Neural progenitor cell (in vitro differentiated cells): ENCODE data around the gene JPH3. TPM values are rescaled to one million over a fixed set of nuclear protein-coding genes. Genes with fewer than 3 reads are reported as not detected.

Experiments used
- DNase-seq: peaks from one replicate; pipeline ENCODE4 v3.0.0-alpha.2; 2016; ENCODE audit warnings: low spot score
- H2AFZ ChIP-seq: fragments of 200-600 bp; sonication (generic); replicated peaks from 2 replicates; pipeline ENCODE4 v1.6.1; 2016; ENCODE audit warnings: antibody characterized with exemption
- H3F3A ChIP-seq: fragments of 200-600 bp; sonication (generic); 2 replicates; pipeline ENCODE4 v1.6.1; 2016; ENCODE audit warnings: antibody characterized with exemption, low read depth
- H3K27ac ChIP-seq: fragments of 200-600 bp; sonication (generic); 2 replicates; pipeline ENCODE4 v1.5.1; 2016; ENCODE audit warnings: mild to moderate bottlenecking
- H3K27me3 ChIP-seq: fragments of 200-600 bp; sonication (generic); 2 replicates; pipeline ENCODE4 v1.6.1; 2016; ENCODE audit warnings: mild to moderate bottlenecking, moderate library complexity
- H3K36me3 ChIP-seq: fragments of 200-600 bp; sonication (generic); 2 replicates; pipeline ENCODE4 v1.5.1; 2016
- H3K4me1 ChIP-seq: fragments of 200-600 bp; sonication (generic); 2 replicates; pipeline ENCODE4 v1.6.1; 2016; ENCODE audit warnings: mixed run types
- H3K4me2 ChIP-seq: fragments of 200-600 bp; sonication (generic); 2 replicates; pipeline ENCODE4 v1.6.1; 2016
- H3K4me3 ChIP-seq: fragments of 200-600 bp; sonication (generic); 2 replicates; pipeline ENCODE4 v1.5.1; 2016
- H3K79me2 ChIP-seq: fragments of 200-600 bp; sonication (generic); 2 replicates; pipeline ENCODE4 v1.6.1; 2016; ENCODE audit warnings: low read depth
- H3K9ac ChIP-seq: fragments of 200-600 bp; sonication (generic); 2 replicates; pipeline ENCODE4 v1.6.1; 2016
- H3K9me3 ChIP-seq: fragments of 200-600 bp; sonication (generic); 2 replicates; pipeline ENCODE4 v1.5.1; 2016; ENCODE audit warnings: low read depth
- H4K20me1 ChIP-seq: fragments of 200-600 bp; sonication (generic); 2 replicates; pipeline ENCODE4 v1.6.1; 2016; ENCODE audit warnings: low read depth
- H3K27ac Mint-ChIP-seq: 3 replicates; pipeline ENCODE4 v1.8.0; 2021; ENCODE audit warnings: mixed read lengths
- H3K27me3 Mint-ChIP-seq: 2 replicates; pipeline ENCODE4 v1.8.0; 2022; ENCODE audit warnings: low read depth, mild to moderate bottlenecking, inconsistent platforms, moderate library complexity, mixed read lengths; ENCODE audit not compliant: insufficient read depth
- H3K36me3 Mint-ChIP-seq: 3 replicates; pipeline ENCODE4 v1.8.0; 2021; ENCODE audit warnings: mixed read lengths
- H3K4me1 Mint-ChIP-seq: 3 replicates; pipeline ENCODE4 v1.8.0; 2021; ENCODE audit warnings: mixed read lengths
- H3K4me3 Mint-ChIP-seq: 3 replicates; pipeline ENCODE4 v1.8.0; 2021; ENCODE audit warnings: mild to moderate bottlenecking, moderate library complexity, mixed read lengths
- H3K9me3 Mint-ChIP-seq: 3 replicates; pipeline ENCODE4 v1.8.0; 2020; ENCODE audit warnings: mixed read lengths
- CTCF ChIP-seq: fragments of 200-600 bp; sonication (generic); IDR thresholded peaks from 2 replicates; pipeline ENCODE4 v1.5.1; 2017; ENCODE audit warnings: antibody characterized with exemption, mild to moderate bottlenecking
- EZH2 ChIP-seq: fragments of 200-600 bp; sonication (generic); IDR thresholded peaks from 2 replicates; pipeline ENCODE4 v1.6.1; 2017; ENCODE audit warnings: antibody characterized with exemption, mild to moderate bottlenecking, moderate library complexity
- EZH2phosphoT487 ChIP-seq: fragments of 200-600 bp; sonication (generic); IDR thresholded peaks from 2 replicates; pipeline ENCODE4 v1.6.1; 2017; ENCODE audit warnings: antibody characterized with exemption
- total RNA-seq: library from RNA; depleted of rRNA; stranded (reverse); fragments of >200 nt; gene quantifications from 2 replicates; pipeline ENCODE4 v1.2.3, GENCODE V29; 2015; ENCODE audit warnings: low replicate concordance

JPH3 gene
- total RNA-seq, 1 donor from 2014 or later, result 7.1 TPM

- Mint-ChIP-seq H3K27me3 (no peaks in the 10 kb centered on the region), H3K4me3 (no peak overlapping the region), H3K4me1 (peaks cover 10% of the 10 kb centered on the region), H3K9me3 (no peaks in the 10 kb centered on the region), H3K27ac (peak overlapping the region; percentile 4), H3K36me3 (peaks cover 8% of the 10 kb centered on the region)
- peaks cover 18% of the 10 kb centered on the region for H3K4me1 ChIP-seq
- no peaks in the 10 kb centered on the region for H3K36me3 ChIP-seq
- H3F3A ChIP-seq, result no peaks in the 10 kb centered on the region
- H3K4me2 ChIP-seq, result no peak overlapping the region
- H3K79me2 ChIP-seq, result peaks cover 6% of the 10 kb centered on the region
- no peaks in the 10 kb centered on the region for H3K9me3 ChIP-seq
- no peak overlapping the region for H3K4me3 ChIP-seq
- no peak overlapping the region for H2AFZ ChIP-seq
- TF ChIP-seq CTCF (no peak), EZH2 (no peak), EZH2phosphoT487 (no peak)
- no peak for DNase-seq
- H3K9ac ChIP-seq, result no peak overlapping the region
- no peaks in the 10 kb centered on the region for H3K27me3 ChIP-seq
- peaks cover 14% of the 10 kb centered on the region for H4K20me1 ChIP-seq
- no peak overlapping the region for H3K27ac ChIP-seq
Observed at GRCh38 chr16:87707714-87708580, 105.6 kb downstream of the JPH3 start.

GRCh38 chr16:87708881-87709638 is 106.8 kb downstream of the JPH3 start:
- no peaks in the 10 kb centered on the region for H3F3A ChIP-seq
- no peaks in the 10 kb centered on the region for H3K27me3 Mint-ChIP-seq
- TF ChIP-seq EZH2 (no peak), EZH2phosphoT487 (no peak), CTCF (no peak)
- no peaks in the 10 kb centered on the region for H3K9me3 ChIP-seq
- peaks cover 10% of the 10 kb centered on the region for H3K4me1 Mint-ChIP-seq
- H3K27ac Mint-ChIP-seq, result no peak overlapping the region
- H3K4me2 ChIP-seq, result no peak overlapping the region
- no peaks in the 10 kb centered on the region for H3K36me3 ChIP-seq
- no peak for DNase-seq
- H3K79me2 ChIP-seq, result peaks cover 6% of the 10 kb centered on the region
- no peaks in the 10 kb centered on the region for H3K9me3 Mint-ChIP-seq
- peaks cover 18% of the 10 kb centered on the region for H3K4me1 ChIP-seq
- H4K20me1 ChIP-seq, result peaks cover 14% of the 10 kb centered on the region
- peaks cover 8% of the 10 kb centered on the region for H3K36me3 Mint-ChIP-seq
- no peak overlapping the region for H3K9ac ChIP-seq
- no peak overlapping the region for H3K4me3 ChIP-seq
- H3K4me3 Mint-ChIP-seq, result no peak overlapping the region
- no peaks in the 10 kb centered on the region for H3K27me3 ChIP-seq
- no peak overlapping the region for H2AFZ ChIP-seq
- H3K27ac ChIP-seq, result no peak overlapping the region

- peaks cover 18% of the 10 kb centered on the region for H3K4me1 ChIP-seq
- H3K36me3 Mint-ChIP-seq, result peaks cover 6% of the 10 kb centered on the region
- no peak for TF ChIP-seq EZH2
- DNase-seq, result no peak
- no peaks in the 10 kb centered on the region for H3F3A ChIP-seq
- H3K4me1 Mint-ChIP-seq, result peaks cover 7% of the 10 kb centered on the region
- H2AFZ ChIP-seq, result no peak overlapping the region
- no peak overlapping the region for H3K4me2 ChIP-seq
- H3K27me3 ChIP-seq, result no peaks in the 10 kb centered on the region
- H3K9me3 Mint-ChIP-seq, result no peaks in the 10 kb centered on the region
- H3K79me2 ChIP-seq, result peaks cover 3% of the 10 kb centered on the region
- H3K27ac Mint-ChIP-seq, result no peak overlapping the region
- no peak overlapping the region for H3K27ac ChIP-seq
- no peaks in the 10 kb centered on the region for H3K27me3 Mint-ChIP-seq
- peaks cover 14% of the 10 kb centered on the region for H4K20me1 ChIP-seq
- no peak overlapping the region for H3K4me3 Mint-ChIP-seq
- H3K4me3 ChIP-seq, result no peak overlapping the region
- no peaks in the 10 kb centered on the region for H3K9me3 ChIP-seq
- no peak overlapping the region for H3K9ac ChIP-seq
- H3K36me3 ChIP-seq, result no peaks in the 10 kb centered on the region
Observed at GRCh38 chr16:87709677-87710076, 107.4 kb downstream of the JPH3 start.
